ENCODE results near the gene INTS6L.

INTS6L gene

GRCh38 chrX:135625995-135626394 lies 105.5 kb downstream of the INTS6L start:
- DNase-seq = no peak

DNA sequence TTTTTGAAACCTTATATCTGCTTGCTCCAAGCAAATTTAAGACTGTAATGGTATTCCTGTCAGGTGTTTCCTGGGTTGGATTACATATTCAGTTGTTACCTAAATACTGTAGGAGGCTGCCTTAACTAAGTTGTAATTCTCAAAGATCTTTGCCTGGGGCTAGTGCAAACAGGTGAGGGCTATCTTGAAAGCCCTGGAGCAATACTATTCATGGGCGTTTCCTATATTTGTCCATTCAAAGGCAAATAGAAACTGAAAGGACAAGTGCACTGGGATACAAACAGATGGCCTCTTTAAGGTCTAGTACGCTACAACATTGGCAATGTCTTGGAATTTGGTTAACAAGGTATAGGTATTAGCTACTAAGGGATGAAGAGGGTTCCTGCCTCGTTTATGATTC lies 108.9 kb downstream of the INTS6L start:
- DNase-seq = no peak
